ENCODE data around the gene CNTNAP2. TPM values are rescaled to one million over a fixed set of nuclear protein-coding genes. Genes with fewer than 3 reads are reported as not detected.
A peak's percentile ranks its signal among the peaks of the same experiment; 100 is the strongest.
"Not testable (repeated sequence)": the region's sequence is repeated elsewhere in the genome, so short reads cannot be mapped to it uniquely, and the experiment has no call there.

The CNTNAP2 gene
- total and polyA plus RNA-seq, 9 donors, result 8.3 to 18.8 (median 10.4) TPM

DNA sequence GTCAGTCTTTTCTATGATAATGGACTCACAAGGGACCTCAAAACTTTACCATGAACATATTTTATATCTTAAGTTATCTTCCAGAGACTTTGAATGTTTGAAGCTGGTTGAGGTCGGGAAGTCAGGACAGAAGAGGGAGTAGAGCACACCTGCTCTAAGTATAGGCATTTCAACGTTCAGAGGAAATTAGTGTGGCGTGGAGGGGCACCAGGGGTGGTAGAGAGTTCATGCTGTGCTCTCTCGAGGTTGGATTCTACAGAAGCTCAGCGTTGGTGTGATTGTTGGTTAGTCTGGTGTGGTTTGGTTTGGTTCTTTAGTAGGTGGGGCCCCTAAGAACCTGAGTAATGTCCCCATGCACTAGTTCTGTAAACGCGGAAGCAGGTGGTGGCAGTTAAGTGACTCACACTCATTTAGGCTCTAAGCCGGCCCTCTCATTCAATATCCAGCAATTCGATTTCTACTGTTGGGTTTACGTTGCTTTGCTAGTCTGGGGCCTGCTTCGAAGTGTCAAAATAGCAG, 19.8 kb downstream of the CNTNAP2 start:
- DNase-seq, result no peak
- Histone ChIP-seq H3K27ac (ENCODE audit: low read length) (no peak overlapping the region), H3K9me3 (replicated peaks; ENCODE audit: control insufficient read depth, low read depth, low read length) (no peaks in the 10 kb centered on the region), H3K36me3 (ENCODE audit: control insufficient read depth, insufficient read depth, low read length) (no peaks in the 10 kb centered on the region), H3K4me3 (ENCODE audit: low read length) (no peak overlapping the region), H3K4me1 (ENCODE audit: control insufficient read depth, insufficient read depth, low read length) (no peaks in the 10 kb centered on the region), H3K27me3 (ENCODE audit: control insufficient read depth, insufficient read depth, low read length) (no peaks in the 10 kb centered on the region)
- 65% methylated on average over 5 of the region's 11 CpGs for WGBS (ENCODE audit: insufficient coverage)

DNA sequence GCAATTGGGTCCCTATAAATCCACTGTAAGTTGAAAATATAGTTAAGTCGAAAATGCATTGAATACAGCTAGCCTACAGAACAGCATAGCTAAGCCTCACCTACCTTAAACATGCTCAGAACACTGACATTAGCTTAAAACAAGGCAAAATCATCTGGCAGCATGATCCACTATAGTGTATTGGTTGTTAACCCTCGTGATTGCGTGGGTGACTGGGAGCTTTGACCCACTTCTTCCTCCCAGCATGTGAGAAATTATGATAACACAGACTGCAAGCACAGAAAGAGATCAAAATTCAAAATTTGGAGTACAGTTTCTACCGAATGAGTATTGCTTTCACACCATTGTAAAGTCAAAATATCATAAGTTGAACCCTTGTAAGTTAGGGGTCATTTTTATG, 22.3 kb downstream of the CNTNAP2 start:
- DNase-seq, result no peak
- no peaks in the 10 kb centered on the region for H3K4me1 ChIP-seq (ENCODE audit: control insufficient read depth, insufficient read depth, low read length)
- no peaks in the 10 kb centered on the region for H3K9me3 ChIP-seq (replicated peaks; ENCODE audit: control insufficient read depth, low read depth, low read length)
- H3K36me3 ChIP-seq (ENCODE audit: control insufficient read depth, insufficient read depth, low read length), result no peaks in the 10 kb centered on the region
- H3K27me3 ChIP-seq (ENCODE audit: control insufficient read depth, insufficient read depth, low read length), result no peaks in the 10 kb centered on the region
- no CpG with 5 or more reads among the region's 4 CpGs for WGBS (ENCODE audit: insufficient coverage)
- H3K4me3 ChIP-seq (ENCODE audit: low read length), result no peak overlapping the region
- H3K27ac ChIP-seq (ENCODE audit: low read length), result no peak overlapping the region

- H3K27me3 ChIP-seq (ENCODE audit: control insufficient read depth, insufficient read depth, low read length), result no peaks in the 10 kb centered on the region
- H3K4me3 ChIP-seq (ENCODE audit: low read length), result no peak overlapping the region
- H3K4me1 ChIP-seq (ENCODE audit: control insufficient read depth, insufficient read depth, low read length), result no peaks in the 10 kb centered on the region
- H3K36me3 ChIP-seq (ENCODE audit: control insufficient read depth, insufficient read depth, low read length), result no peaks in the 10 kb centered on the region
- no CpG with 5 or more reads among the region's 6 CpGs for WGBS (ENCODE audit: insufficient coverage)
- no peak overlapping the region for H3K27ac ChIP-seq (ENCODE audit: low read length)
- peak; percentile 57 for DNase-seq
- H3K9me3 ChIP-seq (replicated peaks; ENCODE audit: control insufficient read depth, low read depth, low read length), result no peaks in the 10 kb centered on the region
These were observed 30.4 kb downstream of the CNTNAP2 start for GRCh38 chr7:146146831-146147486.

DNA sequence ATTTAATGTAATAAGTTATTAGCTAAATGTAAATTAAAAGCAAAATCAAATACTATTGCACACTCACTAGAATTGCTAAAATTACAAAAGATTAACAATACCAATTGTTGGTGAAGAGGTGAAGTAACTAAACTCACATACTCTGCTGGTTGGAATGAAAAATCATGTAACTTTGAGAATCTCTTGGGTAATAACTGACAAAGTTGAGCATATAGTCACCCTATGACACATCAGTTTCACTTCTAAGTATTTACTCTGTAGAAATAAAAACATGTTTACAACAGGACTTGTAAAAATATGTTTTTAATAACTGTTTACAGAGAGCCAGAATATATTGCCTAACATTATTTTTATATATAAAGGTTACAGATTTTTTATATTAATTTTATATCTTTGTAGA, 33.6 kb downstream of the CNTNAP2 start:
- H3K9me3 ChIP-seq (replicated peaks; ENCODE audit: control insufficient read depth, low read depth, low read length), result no peaks in the 10 kb centered on the region
- no peaks in the 10 kb centered on the region for H3K36me3 ChIP-seq (ENCODE audit: control insufficient read depth, insufficient read depth, low read length)
- H3K27me3 ChIP-seq (ENCODE audit: control insufficient read depth, insufficient read depth, low read length), result no peaks in the 10 kb centered on the region
- H3K4me1 ChIP-seq (ENCODE audit: control insufficient read depth, insufficient read depth, low read length), result no peaks in the 10 kb centered on the region
- H3K4me3 ChIP-seq (ENCODE audit: low read length), result no peak overlapping the region
- peak; percentile 6 for DNase-seq
- H3K27ac ChIP-seq (ENCODE audit: low read length), result no peak overlapping the region

GRCh38 chr7:146172112-146172511, 55.5 kb downstream of the CNTNAP2 start:
- H3K36me3 ChIP-seq (ENCODE audit: control insufficient read depth, insufficient read depth, low read length), result no peaks in the 10 kb centered on the region
- H3K9me3 ChIP-seq (replicated peaks; ENCODE audit: control insufficient read depth, low read depth, low read length), result no peaks in the 10 kb centered on the region
- H3K4me1 ChIP-seq (ENCODE audit: control insufficient read depth, insufficient read depth, low read length), result no peaks in the 10 kb centered on the region
- H3K27ac ChIP-seq (ENCODE audit: low read length), result no peak overlapping the region
- 100% methylated on average over 1 of the region's 2 CpGs for WGBS (ENCODE audit: insufficient coverage)
- no peaks in the 10 kb centered on the region for H3K27me3 ChIP-seq (ENCODE audit: control insufficient read depth, insufficient read depth, low read length)
- H3K4me3 ChIP-seq (ENCODE audit: low read length), result no peak overlapping the region
- DNase-seq, result no peak

- Histone ChIP-seq H3K4me3 (ENCODE audit: low read length) (no peak overlapping the region), H3K36me3 (ENCODE audit: control insufficient read depth, insufficient read depth, low read length) (no peaks in the 10 kb centered on the region), H3K4me1 (ENCODE audit: control insufficient read depth, insufficient read depth, low read length) (no peaks in the 10 kb centered on the region), H3K27ac (ENCODE audit: low read length) (no peak overlapping the region), H3K27me3 (ENCODE audit: control insufficient read depth, insufficient read depth, low read length) (no peaks in the 10 kb centered on the region), H3K9me3 (replicated peaks; ENCODE audit: control insufficient read depth, low read depth, low read length) (no peaks in the 10 kb centered on the region)
- no CpG with 5 or more reads among the region's 2 CpGs for WGBS (ENCODE audit: insufficient coverage)
- peak; percentile 42 for DNase-seq
These were observed 59.1 kb downstream of the CNTNAP2 start for GRCh38 chr7:146175716-146176115.

DNA sequence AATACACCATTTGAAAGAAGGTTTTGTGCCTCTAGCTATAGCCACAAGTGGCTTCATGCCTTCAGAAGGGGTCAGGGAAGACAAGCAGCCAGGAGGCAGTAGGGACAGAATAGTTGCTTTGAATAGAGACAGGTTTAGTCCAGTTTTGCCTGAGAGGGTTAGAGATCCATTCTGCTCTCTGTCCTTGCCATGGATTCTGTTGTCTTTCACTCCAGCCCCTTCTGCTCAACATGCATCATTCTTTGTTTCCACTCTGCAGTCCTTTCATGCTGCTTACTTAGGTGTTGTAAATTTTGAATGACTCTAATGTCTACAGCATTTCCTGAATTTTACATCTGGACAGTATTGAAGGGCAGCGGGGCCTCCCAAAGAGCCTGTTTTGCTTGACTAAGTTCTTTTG, 60.3 kb downstream of the CNTNAP2 start:
- DNase-seq, result peak; percentile 27
- no peak overlapping the region for H3K4me3 ChIP-seq (ENCODE audit: low read length)
- no peaks in the 10 kb centered on the region for H3K27me3 ChIP-seq (ENCODE audit: control insufficient read depth, insufficient read depth, low read length)
- no peaks in the 10 kb centered on the region for H3K9me3 ChIP-seq (replicated peaks; ENCODE audit: control insufficient read depth, low read depth, low read length)
- no peaks in the 10 kb centered on the region for H3K4me1 ChIP-seq (ENCODE audit: control insufficient read depth, insufficient read depth, low read length)
- H3K27ac ChIP-seq (ENCODE audit: low read length), result no peak overlapping the region
- WGBS (ENCODE audit: insufficient coverage), result no CpG with 5 or more reads among the region's 1 CpG
- H3K36me3 ChIP-seq (ENCODE audit: control insufficient read depth, insufficient read depth, low read length), result no peaks in the 10 kb centered on the region

DNA sequence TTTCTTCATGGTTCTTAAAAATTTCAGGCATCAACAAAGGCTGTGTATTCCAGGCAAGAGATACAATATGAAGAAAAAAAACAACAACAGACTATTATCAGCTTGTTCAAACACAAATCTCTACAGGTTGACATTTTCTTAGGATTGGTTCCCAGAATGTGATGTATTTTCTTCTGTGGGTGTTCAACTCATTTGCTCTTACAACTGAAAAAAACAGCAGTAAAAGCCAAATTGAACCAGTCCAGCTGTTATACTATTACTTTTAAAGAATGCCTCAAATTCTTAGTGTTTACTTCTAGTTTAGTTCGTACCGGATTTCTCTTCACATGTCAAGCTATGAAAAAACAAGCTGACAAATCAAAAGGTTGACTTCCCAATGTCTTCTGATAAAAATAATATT, 60.7 kb downstream of the CNTNAP2 start:
- peak; percentile 25 for DNase-seq
- no peak overlapping the region for H3K4me3 ChIP-seq (ENCODE audit: low read length)
- H3K36me3 ChIP-seq (ENCODE audit: control insufficient read depth, insufficient read depth, low read length), result no peaks in the 10 kb centered on the region
- no peaks in the 10 kb centered on the region for H3K27me3 ChIP-seq (ENCODE audit: control insufficient read depth, insufficient read depth, low read length)
- H3K9me3 ChIP-seq (replicated peaks; ENCODE audit: control insufficient read depth, low read depth, low read length), result no peaks in the 10 kb centered on the region
- H3K4me1 ChIP-seq (ENCODE audit: control insufficient read depth, insufficient read depth, low read length), result no peaks in the 10 kb centered on the region
- H3K27ac ChIP-seq (ENCODE audit: low read length), result no peak overlapping the region
- no CpG with 5 or more reads among the region's 2 CpGs for WGBS (ENCODE audit: insufficient coverage)

DNA sequence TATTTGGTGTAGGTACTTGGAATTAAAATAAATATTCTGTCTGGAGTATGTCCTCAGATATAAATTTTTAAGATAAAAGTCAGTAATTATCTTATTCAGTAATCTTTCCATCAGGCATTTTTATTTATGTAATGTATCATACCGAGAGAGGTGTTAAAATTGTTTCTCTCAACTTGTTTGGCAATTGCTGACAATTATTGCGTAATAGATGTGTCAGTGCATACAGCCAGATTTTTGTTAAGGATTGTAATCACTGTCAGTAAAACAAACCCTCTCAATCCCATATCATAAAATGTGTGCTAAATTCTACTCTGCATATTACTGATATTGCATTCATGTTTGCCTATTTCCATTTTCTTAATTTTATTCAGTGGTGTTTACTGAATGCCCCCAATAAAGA, 69.2 kb downstream of the CNTNAP2 start:
- peaks cover 6% of the 10 kb centered on the region for H3K9me3 ChIP-seq (replicated peaks; ENCODE audit: control insufficient read depth, low read depth, low read length)
- no peaks in the 10 kb centered on the region for H3K36me3 ChIP-seq (ENCODE audit: control insufficient read depth, insufficient read depth, low read length)
- no peaks in the 10 kb centered on the region for H3K4me1 ChIP-seq (ENCODE audit: control insufficient read depth, insufficient read depth, low read length)
- DNase-seq, result no peak
- no peak overlapping the region for H3K4me3 ChIP-seq (ENCODE audit: low read length)
- H3K27me3 ChIP-seq (ENCODE audit: control insufficient read depth, insufficient read depth, low read length), result no peaks in the 10 kb centered on the region
- WGBS (ENCODE audit: insufficient coverage), result no CpG with 5 or more reads among the region's 2 CpGs
- H3K27ac ChIP-seq (ENCODE audit: low read length), result no peak overlapping the region

DNA sequence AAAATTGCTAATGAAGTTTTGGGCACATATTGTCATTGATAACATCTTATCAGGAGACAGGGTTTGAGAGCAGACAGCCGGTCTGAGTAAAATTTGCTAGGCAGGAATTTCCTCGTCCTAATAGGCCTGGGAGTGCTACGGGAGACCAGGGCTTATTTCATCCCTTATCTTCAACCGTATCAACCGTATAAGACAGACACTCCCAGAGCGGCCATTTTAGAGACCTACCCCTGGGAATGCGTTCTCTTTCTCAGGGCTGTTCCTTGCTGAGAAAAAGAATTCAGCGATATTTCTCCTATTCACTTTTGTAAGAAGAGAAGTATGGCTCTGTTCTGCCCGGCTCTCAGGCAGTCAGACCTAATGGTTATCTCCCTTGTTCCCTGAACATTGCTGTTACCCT, 74.8 kb downstream of the CNTNAP2 start:
- not testable (repeated sequence) for H3K4me3 ChIP-seq (ENCODE audit: low read length); DNase-seq; H3K4me1 ChIP-seq (ENCODE audit: control insufficient read depth, insufficient read depth, low read length); H3K27ac ChIP-seq (ENCODE audit: low read length); H3K27me3 ChIP-seq (ENCODE audit: control insufficient read depth, insufficient read depth, low read length); H3K36me3 ChIP-seq (ENCODE audit: control insufficient read depth, insufficient read depth, low read length)
- H3K9me3 ChIP-seq (replicated peaks; ENCODE audit: control insufficient read depth, low read depth, low read length), result peaks cover 13% of the 10 kb centered on the region
- WGBS (ENCODE audit: insufficient coverage), result no CpG with 5 or more reads among the region's 9 CpGs

GRCh38 chr7:146201945-146202344, 85.3 kb downstream of the CNTNAP2 start:
- Histone ChIP-seq H3K9me3 (replicated peaks; ENCODE audit: control insufficient read depth, low read depth, low read length) (no peaks in the 10 kb centered on the region), H3K27ac (ENCODE audit: low read length) (no peak overlapping the region), H3K36me3 (ENCODE audit: control insufficient read depth, insufficient read depth, low read length) (no peaks in the 10 kb centered on the region), H3K27me3 (ENCODE audit: control insufficient read depth, insufficient read depth, low read length) (no peaks in the 10 kb centered on the region), H3K4me1 (ENCODE audit: control insufficient read depth, insufficient read depth, low read length) (no peaks in the 10 kb centered on the region), H3K4me3 (ENCODE audit: low read length) (no peak overlapping the region)
- DNase-seq, result no peak
- no CpG with 5 or more reads among the region's 1 CpG for WGBS (ENCODE audit: insufficient coverage)
